ENCODE measurements around the gene SLC66A3.

Gene SLC66A3

GRCh38 chr2:11128243-11128951, 26.9 kb upstream of the SLC66A3 start:
- no peak overlapping the region for H3K4me3 ChIP-seq (ENCODE audit: low read depth, low read length)
- TF ChIP-seq CTCF (IDR thresholded peaks at IDR 0.05; ENCODE audit: control insufficient read depth, extremely low read depth, insufficient read depth): no peak
- no peak for DNase-seq (ENCODE audit: low read depth)

- no peak overlapping the region for H3K4me3 ChIP-seq (ENCODE audit: low read depth, low read length)
- DNase-seq (ENCODE audit: low read depth): no peak
- TF ChIP-seq CTCF (IDR thresholded peaks at IDR 0.05; ENCODE audit: control insufficient read depth, extremely low read depth, insufficient read depth): peak; percentile 25
Observed at GRCh38 chr2:11129598-11130449, 25.4 kb upstream of the SLC66A3 start.

GRCh38 chr2:11131166-11131920, 23.9 kb upstream of the SLC66A3 start:
- H3K4me3 ChIP-seq (ENCODE audit: low read depth, low read length): no peak overlapping the region
- TF ChIP-seq CTCF (IDR thresholded peaks at IDR 0.05; ENCODE audit: control insufficient read depth, extremely low read depth, insufficient read depth): no peak
- no peak for DNase-seq (ENCODE audit: low read depth)

- no peak overlapping the region for H3K4me3 ChIP-seq (ENCODE audit: low read depth, low read length)
- DNase-seq (ENCODE audit: low read depth): no peak
- no peak for TF ChIP-seq CTCF (IDR thresholded peaks at IDR 0.05; ENCODE audit: control insufficient read depth, extremely low read depth, insufficient read depth)
Observed at GRCh38 chr2:11132036-11132671, 23.1 kb upstream of the SLC66A3 start.

DNA sequence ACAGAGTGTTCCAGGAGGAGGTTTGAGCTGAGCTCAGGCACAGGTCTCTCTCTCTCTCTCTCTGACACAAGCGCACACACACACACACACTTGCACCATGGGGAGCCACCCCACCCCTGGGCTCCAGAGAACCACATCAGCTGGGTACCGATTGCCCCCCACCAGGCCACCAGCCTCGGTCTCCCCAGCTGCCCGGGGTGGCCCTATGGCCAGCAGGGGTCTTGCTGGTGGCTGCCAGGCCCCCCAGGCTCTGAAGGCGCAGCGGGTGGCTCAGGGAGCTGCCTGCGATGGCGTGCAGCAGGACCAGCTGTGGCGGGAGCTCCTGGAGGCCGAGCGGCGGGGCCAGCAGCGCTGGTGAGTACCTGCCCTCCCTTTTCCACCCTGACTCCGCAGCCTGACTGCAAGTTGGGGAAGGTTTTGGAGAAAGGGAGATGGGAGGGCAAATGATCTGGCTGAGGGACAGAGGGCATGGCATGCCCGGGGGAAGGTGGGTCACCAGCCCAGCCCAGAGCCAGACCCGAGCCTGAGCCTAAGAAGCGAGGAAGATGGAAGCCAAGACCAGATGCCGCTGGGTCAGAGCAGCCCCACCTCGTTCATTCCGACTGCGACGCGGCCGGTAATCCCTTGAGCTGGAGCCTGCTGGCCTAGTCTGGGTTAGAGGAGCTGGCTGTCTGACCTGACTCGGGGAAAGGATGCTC, 21.9 kb upstream of the SLC66A3 start:
- H3K4me3 ChIP-seq (ENCODE audit: low read depth, low read length): peak overlapping the region; percentile 35
- TF ChIP-seq CTCF (IDR thresholded peaks at IDR 0.05; ENCODE audit: control insufficient read depth, extremely low read depth, insufficient read depth): no peak
- no peak for DNase-seq (ENCODE audit: low read depth)

GRCh38 chr2:11133936-11134320, 21.3 kb upstream of the SLC66A3 start:
- TF ChIP-seq CTCF (IDR thresholded peaks at IDR 0.05; ENCODE audit: control insufficient read depth, extremely low read depth, insufficient read depth): no peak
- H3K4me3 ChIP-seq (ENCODE audit: low read depth, low read length): no peak overlapping the region
- no peak for DNase-seq (ENCODE audit: low read depth)

All from LNCaP clone FGC (cell line).